HepG2 (cell line): ENCODE measurements around the gene RCOR1. TPM values are rescaled to one million over a fixed set of nuclear protein-coding genes. Genes with fewer than 3 reads are reported as not detected.

Experiments
- GLI4 ChIP-seq: sonication (generic); formaldehyde crosslinking; IDR thresholded peaks from 2 replicates; pipeline ENCODE4 v1.5.1; 2020; ENCODE audit warnings: missing genetic modification reagents, mild to moderate bottlenecking, moderate library complexity, borderline replicate concordance
- HOXA7 ChIP-seq: sonication (generic); formaldehyde crosslinking; IDR thresholded peaks from 2 replicates; pipeline ENCODE4 v1.8.1; 2022; ENCODE audit warnings: mild to moderate bottlenecking, missing genetic modification reagents, moderate library complexity
- JUNB ChIP-seq: sonication (generic); formaldehyde crosslinking; IDR thresholded peaks from 2 replicates; pipeline ENCODE4 v1.8.0; 2022; ENCODE audit warnings: missing genetic modification reagents, mild to moderate bottlenecking, borderline replicate concordance
- NAIF1 ChIP-seq: sonication (generic); formaldehyde crosslinking; IDR thresholded peaks from 2 replicates; pipeline ENCODE4 v1.5.0; 2020; ENCODE audit warnings: mild to moderate bottlenecking, missing genetic modification reagents, borderline replicate concordance
- REXO4 ChIP-seq: sonication (generic); formaldehyde crosslinking; IDR thresholded peaks from 2 replicates; pipeline ENCODE4 v1.8.0; 2022; ENCODE audit warnings: missing genetic modification reagents, mild to moderate bottlenecking, borderline replicate concordance
- ZFP82 ChIP-seq: sonication (generic); formaldehyde crosslinking; IDR thresholded peaks from 2 replicates; pipeline ENCODE4 v1.5.1; 2020; ENCODE audit warnings: mild to moderate bottlenecking, missing genetic modification reagents, borderline replicate concordance
- ZFP90 ChIP-seq: sonication (generic); formaldehyde crosslinking; IDR thresholded peaks from 2 replicates; pipeline ENCODE4 v1.8.0; 2022; ENCODE audit warnings: missing genetic modification reagents, mild to moderate bottlenecking, inconsistent platforms, borderline replicate concordance
- ZNF160 ChIP-seq: sonication (generic); formaldehyde crosslinking; IDR thresholded peaks from 2 replicates; pipeline ENCODE4 v1.8.0; 2022; ENCODE audit warnings: mild to moderate bottlenecking, inconsistent platforms, missing genetic modification reagents
- ZNF263 ChIP-seq: sonication (generic); formaldehyde crosslinking; IDR thresholded peaks from 2 replicates; pipeline ENCODE4 v1.4.0; 2020; ENCODE audit warnings: missing genetic modification reagents
- ZNF614 ChIP-seq: IDR thresholded peaks from 2 replicates; pipeline ENCODE4 v1.6.1; 2018; ENCODE audit warnings: missing biosample characterization, missing genetic modification reagents, inconsistent platforms, borderline replicate concordance
- polyA plus RNA-seq, 8 experiments: library from polyadenylated mRNA; depleted of rRNA in 3 of 8; stranded (reverse) in 7 of 8; unstranded in 1 of 8; fragments of >200 nt; fragmentation: Illumina TruSeq in 4 of 8; extraction: Trizol in 4 of 8; gene quantifications; 2 replicates each; pipeline versions ENCODE4 v1.2.1 to v1.2.3, GENCODE V29; 2011 to 2016; ENCODE audit warnings: low read depth in 4 of 8, missing spikeins in 1 of 8, mixed read lengths in 1 of 8; ENCODE audit not compliant: insufficient read depth in 1 of 8
- total RNA-seq, 5 experiments: library from RNA; depleted of rRNA; stranded (reverse); fragments of >200 nt; fragmentation: Illumina TruSeq; extraction: Trizol; gene quantifications; 2 replicates each; pipeline ENCODE4 v1.2.3, GENCODE V29; 2016; ENCODE audit warnings: low read depth in 1 of 5
- TF ChIP-seq, protein P1 (sequence below): sonication (generic); formaldehyde crosslinking; IDR thresholded peaks from 2 replicates; pipeline ENCODE4 v1.5.1; 2020; ENCODE audit warnings: missing genetic modification reagents, mild to moderate bottlenecking, borderline replicate concordance
- TF ChIP-seq, protein P2 (sequence below): IDR thresholded peaks from 2 replicates; pipeline ENCODE4 v1.6.1; 2016; ENCODE audit warnings: missing biosample characterization, missing genetic modification reagents, low read depth
- TF ChIP-seq, protein P3 (sequence below): sonication (generic); formaldehyde crosslinking; IDR thresholded peaks from 2 replicates; pipeline ENCODE4 v1.5.1; 2020; ENCODE audit warnings: mild to moderate bottlenecking, missing genetic modification reagents, moderate library complexity
- TF ChIP-seq, protein P4 (sequence below): sonication (generic); formaldehyde crosslinking; IDR thresholded peaks from 2 replicates; pipeline ENCODE4 v1.5.1; 2020; ENCODE audit warnings: mild to moderate bottlenecking, missing genetic modification reagents, moderate library complexity
- TF ChIP-seq, protein P5 (sequence below): sonication (generic); formaldehyde crosslinking; IDR thresholded peaks from 2 replicates; pipeline ENCODE4 v1.9.0; 2022; ENCODE audit warnings: low read depth, missing genetic modification reagents
- TF ChIP-seq, protein P6 (sequence below): sonication (generic); formaldehyde crosslinking; IDR thresholded peaks from 2 replicates; pipeline ENCODE4 v1.4.0; 2020; ENCODE audit warnings: missing genetic modification reagents

RCOR1 gene
- total and polyA plus RNA-seq, 2 of the 13 experiments (the other 11 are each of a cell fraction or from before 2014, with no cell fraction given), result 10.2 to 11.1 TPM

DNA sequence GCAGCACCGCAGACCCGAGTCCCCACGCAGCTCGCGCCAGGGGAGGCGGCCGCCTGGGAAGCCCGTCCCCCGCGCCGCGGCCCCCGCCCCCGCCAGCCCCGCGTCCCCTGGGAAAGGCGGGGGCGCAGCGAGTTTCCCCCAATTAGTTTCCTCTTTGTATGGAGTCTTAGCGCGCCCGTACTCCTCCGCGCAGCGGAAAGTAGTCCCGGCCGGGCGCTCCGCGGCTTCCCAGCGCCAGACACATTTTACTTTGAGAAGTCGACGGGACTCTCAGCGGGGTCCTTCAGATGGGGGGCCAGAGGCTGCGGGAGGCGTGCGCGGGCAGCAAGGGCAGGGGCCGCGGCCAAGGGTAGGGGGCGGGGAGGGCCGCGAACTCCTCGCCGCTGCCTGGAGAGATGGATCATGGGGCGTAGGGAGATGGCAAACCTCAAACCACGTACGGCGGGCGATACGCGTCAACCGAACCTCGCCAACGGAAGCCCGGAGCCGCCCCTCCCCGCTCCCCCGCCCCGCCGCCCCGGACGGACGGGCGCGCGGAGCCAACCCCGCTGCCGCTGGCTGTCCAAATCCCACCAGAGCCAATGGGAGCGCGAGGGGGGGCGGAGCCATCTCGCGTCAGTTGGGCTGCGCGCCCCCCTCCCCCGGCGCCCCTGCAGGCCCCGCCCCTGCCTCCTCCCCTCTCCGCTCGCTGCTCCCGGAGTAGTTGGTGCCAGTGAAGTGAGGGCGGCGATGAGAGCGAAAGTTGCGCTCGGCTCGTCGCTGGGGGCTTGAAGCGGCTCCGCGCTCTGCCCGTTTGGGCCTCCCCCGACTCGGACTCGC, at the start of gene RCOR1 (continued):
- TF ChIP-seq, protein P1, sequence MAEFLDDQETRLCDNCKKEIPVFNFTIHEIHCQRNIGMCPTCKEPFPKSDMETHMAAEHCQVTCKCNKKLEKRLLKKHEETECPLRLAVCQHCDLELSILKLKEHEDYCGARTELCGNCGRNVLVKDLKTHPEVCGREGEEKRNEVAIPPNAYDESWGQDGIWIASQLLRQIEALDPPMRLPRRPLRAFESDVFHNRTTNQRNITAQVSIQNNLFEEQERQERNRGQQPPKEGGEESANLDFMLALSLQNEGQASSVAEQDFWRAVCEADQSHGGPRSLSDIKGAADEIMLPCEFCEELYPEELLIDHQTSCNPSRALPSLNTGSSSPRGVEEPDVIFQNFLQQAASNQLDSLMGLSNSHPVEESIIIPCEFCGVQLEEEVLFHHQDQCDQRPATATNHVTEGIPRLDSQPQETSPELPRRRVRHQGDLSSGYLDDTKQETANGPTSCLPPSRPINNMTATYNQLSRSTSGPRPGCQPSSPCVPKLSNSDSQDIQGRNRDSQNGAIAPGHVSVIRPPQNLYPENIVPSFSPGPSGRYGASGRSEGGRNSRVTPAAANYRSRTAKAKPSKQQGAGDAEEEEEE (CRISPR knock-in tag), result no peak
- TF ChIP-seq, protein P2, sequence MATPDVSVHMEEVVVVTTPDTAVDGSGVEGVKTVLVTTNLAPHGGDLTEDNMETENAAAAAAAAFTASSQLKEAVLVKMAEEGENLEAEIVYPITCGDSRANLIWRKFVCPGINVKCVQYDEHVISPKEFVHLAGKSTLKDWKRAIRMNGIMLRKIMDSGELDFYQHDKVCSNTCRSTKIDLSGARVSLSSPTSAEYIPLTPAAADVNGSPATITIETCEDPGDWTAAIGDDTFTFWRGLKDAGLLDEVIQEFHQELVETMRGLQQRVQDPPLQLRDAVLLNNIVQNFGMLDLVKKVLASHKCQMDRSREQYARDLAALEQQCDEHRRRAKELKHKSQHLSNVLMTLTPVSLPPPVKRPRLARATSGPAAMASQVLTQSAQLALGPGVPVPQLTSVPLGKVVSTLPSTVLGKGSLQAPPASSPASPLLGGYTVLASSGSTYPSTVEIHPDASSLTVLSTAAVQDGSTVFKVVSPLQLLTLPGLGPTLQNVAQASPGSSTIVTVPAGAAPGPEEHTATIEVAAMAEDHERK, result 0 out of 2 replicates have a peak, but pooled peaks have one; percentile 29
- TF ChIP-seq ZNF160 (CRISPR knock-in tag), result no peak
- TF ChIP-seq ZFP90 (CRISPR knock-in tag), result 0 out of 2 replicates have a peak, but pooled peaks have one; percentile 32
- TF ChIP-seq, protein P3, sequence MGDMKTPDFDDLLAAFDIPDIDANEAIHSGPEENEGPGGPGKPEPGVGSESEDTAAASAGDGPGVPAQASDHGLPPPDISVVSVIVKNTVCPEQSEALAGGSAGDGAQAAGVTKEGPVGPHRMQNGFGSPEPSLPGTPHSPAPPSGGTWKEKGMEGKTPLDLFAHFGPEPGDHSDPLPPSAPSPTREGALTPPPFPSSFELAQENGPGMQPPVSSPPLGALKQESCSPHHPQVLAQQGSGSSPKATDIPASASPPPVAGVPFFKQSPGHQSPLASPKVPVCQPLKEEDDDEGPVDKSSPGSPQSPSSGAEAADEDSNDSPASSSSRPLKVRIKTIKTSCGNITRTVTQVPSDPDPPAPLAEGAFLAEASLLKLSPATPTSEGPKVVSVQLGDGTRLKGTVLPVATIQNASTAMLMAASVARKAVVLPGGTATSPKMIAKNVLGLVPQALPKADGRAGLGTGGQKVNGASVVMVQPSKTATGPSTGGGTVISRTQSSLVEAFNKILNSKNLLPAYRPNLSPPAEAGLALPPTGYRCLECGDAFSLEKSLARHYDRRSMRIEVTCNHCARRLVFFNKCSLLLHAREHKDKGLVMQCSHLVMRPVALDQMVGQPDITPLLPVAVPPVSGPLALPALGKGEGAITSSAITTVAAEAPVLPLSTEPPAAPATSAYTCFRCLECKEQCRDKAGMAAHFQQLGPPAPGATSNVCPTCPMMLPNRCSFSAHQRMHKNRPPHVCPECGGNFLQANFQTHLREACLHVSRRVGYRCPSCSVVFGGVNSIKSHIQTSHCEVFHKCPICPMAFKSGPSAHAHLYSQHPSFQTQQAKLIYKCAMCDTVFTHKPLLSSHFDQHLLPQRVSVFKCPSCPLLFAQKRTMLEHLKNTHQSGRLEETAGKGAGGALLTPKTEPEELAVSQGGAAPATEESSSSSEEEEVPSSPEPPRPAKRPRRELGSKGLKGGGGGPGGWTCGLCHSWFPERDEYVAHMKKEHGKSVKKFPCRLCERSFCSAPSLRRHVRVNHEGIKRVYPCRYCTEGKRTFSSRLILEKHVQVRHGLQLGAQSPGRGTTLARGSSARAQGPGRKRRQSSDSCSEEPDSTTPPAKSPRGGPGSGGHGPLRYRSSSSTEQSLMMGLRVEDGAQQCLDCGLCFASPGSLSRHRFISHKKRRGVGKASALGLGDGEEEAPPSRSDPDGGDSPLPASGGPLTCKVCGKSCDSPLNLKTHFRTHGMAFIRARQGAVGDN (CRISPR knock-in tag), result peak; percentile 74
- TF ChIP-seq, protein P4, sequence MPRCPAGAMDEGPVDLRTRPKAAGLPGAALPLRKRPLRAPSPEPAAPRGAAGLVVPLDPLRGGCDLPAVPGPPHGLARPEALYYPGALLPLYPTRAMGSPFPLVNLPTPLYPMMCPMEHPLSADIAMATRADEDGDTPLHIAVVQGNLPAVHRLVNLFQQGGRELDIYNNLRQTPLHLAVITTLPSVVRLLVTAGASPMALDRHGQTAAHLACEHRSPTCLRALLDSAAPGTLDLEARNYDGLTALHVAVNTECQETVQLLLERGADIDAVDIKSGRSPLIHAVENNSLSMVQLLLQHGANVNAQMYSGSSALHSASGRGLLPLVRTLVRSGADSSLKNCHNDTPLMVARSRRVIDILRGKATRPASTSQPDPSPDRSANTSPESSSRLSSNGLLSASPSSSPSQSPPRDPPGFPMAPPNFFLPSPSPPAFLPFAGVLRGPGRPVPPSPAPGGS (CRISPR knock-in tag), result no peak
- TF ChIP-seq ZNF614, result no peak
- no peak for TF ChIP-seq ZNF263 (CRISPR knock-in tag)
- TF ChIP-seq, protein P5, sequence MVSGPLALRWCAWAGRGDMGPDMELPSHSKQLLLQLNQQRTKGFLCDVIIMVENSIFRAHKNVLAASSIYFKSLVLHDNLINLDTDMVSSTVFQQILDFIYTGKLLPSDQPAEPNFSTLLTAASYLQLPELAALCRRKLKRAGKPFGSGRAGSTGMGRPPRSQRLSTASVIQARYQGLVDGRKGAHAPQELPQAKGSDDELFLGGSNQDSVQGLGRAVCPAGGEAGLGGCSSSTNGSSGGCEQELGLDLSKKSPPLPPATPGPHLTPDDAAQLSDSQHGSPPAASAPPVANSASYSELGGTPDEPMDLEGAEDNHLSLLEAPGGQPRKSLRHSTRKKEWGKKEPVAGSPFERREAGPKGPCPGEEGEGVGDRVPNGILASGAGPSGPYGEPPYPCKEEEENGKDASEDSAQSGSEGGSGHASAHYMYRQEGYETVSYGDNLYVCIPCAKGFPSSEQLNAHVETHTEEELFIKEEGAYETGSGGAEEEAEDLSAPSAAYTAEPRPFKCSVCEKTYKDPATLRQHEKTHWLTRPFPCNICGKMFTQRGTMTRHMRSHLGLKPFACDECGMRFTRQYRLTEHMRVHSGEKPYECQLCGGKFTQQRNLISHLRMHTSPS (CRISPR knock-in tag), result 0 out of 2 replicates have a peak, but pooled peaks have one; percentile 38
- TF ChIP-seq ZFP82 (CRISPR knock-in tag), result no peak
- TF ChIP-seq REXO4 (CRISPR knock-in tag), result no peak
- no peak for TF ChIP-seq JUNB (CRISPR knock-in tag)
- TF ChIP-seq, protein P6, sequence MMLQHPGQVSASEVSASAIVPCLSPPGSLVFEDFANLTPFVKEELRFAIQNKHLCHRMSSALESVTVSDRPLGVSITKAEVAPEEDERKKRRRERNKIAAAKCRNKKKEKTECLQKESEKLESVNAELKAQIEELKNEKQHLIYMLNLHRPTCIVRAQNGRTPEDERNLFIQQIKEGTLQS (CRISPR knock-in tag), result no peak
- TF ChIP-seq NAIF1 (CRISPR knock-in tag), result peak; percentile 56; the same call in 1 of the 2 replicates
- TF ChIP-seq HOXA7, result no peak
- no peak for TF ChIP-seq GLI4 (CRISPR knock-in tag)
